ENCODE results near the gene MYO16. TPM values are rescaled to one million over a fixed set of nuclear protein-coding genes. Genes with fewer than 3 reads are reported as not detected.

MYO16 gene
- total and polyA plus RNA-seq, 8 donors, result 1.1 to 2.5 (median 1.7) TPM

GRCh38 chr13:109220631-109221030 is 591.2 kb downstream of the MYO16 start:
- Histone ChIP-seq H3K27ac (no peak overlapping the region), H3K4me1 (no peaks in the 10 kb centered on the region), H3K9me3 (peaks cover 0 to 22% of the 10 kb centered on the region in 2 donors), H3K4me3 (no peak overlapping the region), H3K36me3 (no peaks in the 10 kb centered on the region), H3K27me3 (no peaks in the 10 kb centered on the region)
- ATAC-seq (no peak), DNase-seq (no peak)
- TF ChIP-seq CTCF (IDR thresholded peaks at IDR 0.05), result no peak
- intact Hi-C loops (cut with DNase I), result no loop called here

GRCh38 chr13:109224033-109224432 is 594.6 kb downstream of the MYO16 start:
- DNase-seq (no peak), ATAC-seq (no peak)
- intact Hi-C loops (cut with DNase I), result no loop called here
- TF ChIP-seq CTCF (IDR thresholded peaks at IDR 0.05), result no peak
- no peaks in the 10 kb centered on the region for H3K4me1 ChIP-seq
- H3K27me3 ChIP-seq, result no peaks in the 10 kb centered on the region
- no peak overlapping the region for H3K4me3 ChIP-seq
- no peak overlapping the region for H3K27ac ChIP-seq
- H3K9me3 ChIP-seq, result peaks cover 0 to 24% of the 10 kb centered on the region in 2 donors
- no peaks in the 10 kb centered on the region for H3K36me3 ChIP-seq

GRCh38 chr13:109226631-109227030 is 597.2 kb downstream of the MYO16 start:
- no peak for ATAC-seq
- no peak for TF ChIP-seq CTCF (IDR thresholded peaks at IDR 0.05)

GRCh38 chr13:109227344-109227940 is 598.0 kb downstream of the MYO16 start:
- ATAC-seq (no peak), DNase-seq (no peak)
- Histone ChIP-seq H3K4me1 (no peaks in the 10 kb centered on the region), H3K36me3 (no peaks in the 10 kb centered on the region), H3K4me3 (no peak overlapping the region), H3K27me3 (no peaks in the 10 kb centered on the region), H3K9me3 (peaks cover 0 to 27% of the 10 kb centered on the region in 2 donors), H3K27ac (no peak overlapping the region)
- TF ChIP-seq CTCF (IDR thresholded peaks at IDR 0.05), result no peak
- intact Hi-C loops (cut with DNase I), result no loop called here

More at GRCh38 chr13:109226631-109227030, 597.2 kb downstream of the MYO16 start:
- Histone ChIP-seq H3K4me1 (no peaks in the 10 kb centered on the region), H3K9me3 (peaks cover 0 to 27% of the 10 kb centered on the region in 2 donors), H3K4me3 (no peak overlapping the region), H3K27ac (no peak overlapping the region), H3K27me3 (no peaks in the 10 kb centered on the region), H3K36me3 (no peaks in the 10 kb centered on the region)
- no peak for DNase-seq
- intact Hi-C loops (cut with DNase I), result no loop called here

- ATAC-seq (no peak), DNase-seq (no peak)
- Histone ChIP-seq H3K9me3 (peaks cover 0 to 19% of the 10 kb centered on the region in 2 donors), H3K27me3 (no peaks in the 10 kb centered on the region), H3K4me3 (no peak overlapping the region), H3K4me1 (no peaks in the 10 kb centered on the region), H3K36me3 (no peaks in the 10 kb centered on the region), H3K27ac (no peak overlapping the region)
- intact Hi-C loops (cut with DNase I), result no loop called here
- TF ChIP-seq CTCF (IDR thresholded peaks at IDR 0.05), result no peak
These were observed 598.8 kb downstream of the MYO16 start for GRCh38 chr13:109228211-109228610.

Measured in left lung (tissue), 10 donors.